Uterus (tissue), 4 donors: ENCODE results near the gene AGFG1. TPM values are rescaled to one million over a fixed set of nuclear protein-coding genes. Genes with fewer than 3 reads are reported as not detected.

Experiments
- DNase-seq, 2 donors: peaks; one replicate each; pipeline ENCODE4 v3.0.0-alpha.2; 2019 to 2020
- H3K27ac ChIP-seq, 2 donors: fragments of 200-600 bp; sonication (generic); 1 replicate in 1 of 2; 2 replicates in 1 of 2; pipeline ENCODE4 v1.5.1; 2016 to 2018
- H3K27me3 ChIP-seq, 2 donors: fragments of 200-600 bp; sonication (generic); one replicate each; pipeline ENCODE4 v1.5.1; 2018 to 2019; ENCODE audit warnings: control low read depth in 1 of 2
- H3K36me3 ChIP-seq, 2 donors: fragments of 200-600 bp; sonication (generic); one replicate each; pipeline ENCODE4 v1.5.1; 2019; ENCODE audit warnings: control low read depth in 1 of 2
- H3K4me1 ChIP-seq, 2 donors: fragments of 200-600 bp; sonication (generic); one replicate each; pipeline ENCODE4 v1.5.1; 2018 to 2019; ENCODE audit warnings: control low read depth in 1 of 2
- H3K4me3 ChIP-seq, 2 donors: fragments of 200-600 bp; sonication (generic); 1 replicate in 1 of 2; 2 replicates in 1 of 2; pipeline ENCODE4 v1.5.1; 2018 to 2019; ENCODE audit warnings: mild to moderate bottlenecking in 1 of 2
- H3K9me3 ChIP-seq, 2 donors: fragments of 200-600 bp; sonication (generic); one replicate each; pipeline ENCODE4 v1.5.1; 2019; ENCODE audit warnings: control low read depth in 1 of 2
- POLR2A ChIP-seq, 2 donors: fragments of 450-650 bp; IDR thresholded peaks; one replicate each; pipeline ENCODE4 v1.6.1; 2016; ENCODE audit warnings: antibody characterized with exemption in 2 of 2, mild to moderate bottlenecking in 1 of 2, moderate library complexity in 1 of 2
- intact Hi-C: fragments of 100-400 bp; cut with DNase I; formaldehyde crosslinking; loops from one replicate; pipeline ENCODE4 v1.15.1; 2023; ENCODE audit warnings: low total_unique reads
- total RNA-seq, 4 donors: library from RNA; depleted of rRNA in 3 of 4; stranded (reverse); fragments of >200 nt in 3 of 4; gene quantifications; one replicate each; pipeline versions ENCODE4 v1.1.0 to v1.2.4, GENCODE V29; 2014 to 2023
- TF ChIP-seq, protein P1 (sequence below), 4 experiments: fragments of 200-600 bp in 2 of 4; fragments of 450-650 bp in 2 of 4; sonication (generic) in 2 of 4; IDR thresholded peaks; one replicate each; pipeline ENCODE4 v1.5.1; 2016 to 2019; ENCODE audit warnings: antibody characterized with exemption in 4 of 4, mild to moderate bottlenecking in 2 of 4, moderate library complexity in 1 of 4
- donor health status: DM: yes; HTN: yes; CAD: no.

Gene AGFG1
- total RNA-seq, 4 donors from 2014 or later: 17.6 to 60.4 (median 29.9) TPM

DNA sequence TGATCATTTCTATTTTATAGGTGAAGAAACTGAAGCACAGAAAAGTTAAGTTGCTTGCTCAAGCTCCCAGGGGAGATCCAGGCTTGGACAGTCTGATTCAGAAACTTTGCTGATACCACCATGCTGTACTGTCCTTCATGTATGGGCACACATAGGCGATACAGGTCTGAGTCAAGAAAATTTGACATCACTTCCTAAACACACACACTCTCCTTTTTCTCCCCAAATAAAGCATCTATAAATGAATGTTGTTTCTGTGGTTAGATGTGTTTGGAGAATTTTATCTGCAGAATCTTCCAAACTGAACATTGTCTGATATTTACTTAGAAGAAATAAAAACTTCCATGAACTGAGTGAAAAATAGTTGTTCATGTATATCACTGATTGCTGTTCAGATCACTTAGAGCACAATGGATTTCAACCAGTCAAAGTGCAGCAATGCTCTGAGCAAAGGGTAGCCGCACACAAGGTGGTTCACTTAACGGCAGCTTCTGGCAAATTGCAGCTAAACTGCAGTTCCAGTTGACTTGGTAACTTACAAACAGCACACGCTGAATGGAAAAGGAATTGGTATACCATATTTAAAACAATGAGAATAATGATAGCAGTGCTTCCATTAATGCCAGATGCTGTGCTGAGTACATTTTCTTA lies 10.0 kb upstream of the AGFG1 start:
- Histone ChIP-seq H3K36me3 (no peaks in the 10 kb centered on the region), H3K4me1 (no peaks in the 10 kb centered on the region), H3K9me3 (no peaks in the 10 kb centered on the region), H3K27ac (no peak overlapping the region), H3K4me3 (no peak overlapping the region), H3K27me3 (no peaks in the 10 kb centered on the region)
- intact Hi-C loops: no loop called here
- DNase-seq: no peak
- no peak for TF ChIP-seq POLR2A (IDR thresholded peaks at IDR 0.05)
- TF ChIP-seq, protein P1, sequence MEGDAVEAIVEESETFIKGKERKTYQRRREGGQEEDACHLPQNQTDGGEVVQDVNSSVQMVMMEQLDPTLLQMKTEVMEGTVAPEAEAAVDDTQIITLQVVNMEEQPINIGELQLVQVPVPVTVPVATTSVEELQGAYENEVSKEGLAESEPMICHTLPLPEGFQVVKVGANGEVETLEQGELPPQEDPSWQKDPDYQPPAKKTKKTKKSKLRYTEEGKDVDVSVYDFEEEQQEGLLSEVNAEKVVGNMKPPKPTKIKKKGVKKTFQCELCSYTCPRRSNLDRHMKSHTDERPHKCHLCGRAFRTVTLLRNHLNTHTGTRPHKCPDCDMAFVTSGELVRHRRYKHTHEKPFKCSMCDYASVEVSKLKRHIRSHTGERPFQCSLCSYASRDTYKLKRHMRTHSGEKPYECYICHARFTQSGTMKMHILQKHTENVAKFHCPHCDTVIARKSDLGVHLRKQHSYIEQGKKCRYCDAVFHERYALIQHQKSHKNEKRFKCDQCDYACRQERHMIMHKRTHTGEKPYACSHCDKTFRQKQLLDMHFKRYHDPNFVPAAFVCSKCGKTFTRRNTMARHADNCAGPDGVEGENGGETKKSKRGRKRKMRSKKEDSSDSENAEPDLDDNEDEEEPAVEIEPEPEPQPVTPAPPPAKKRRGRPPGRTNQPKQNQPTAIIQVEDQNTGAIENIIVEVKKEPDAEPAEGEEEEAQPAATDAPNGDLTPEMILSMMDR (IDR thresholded peaks at IDR 0.05): no peak

DNA sequence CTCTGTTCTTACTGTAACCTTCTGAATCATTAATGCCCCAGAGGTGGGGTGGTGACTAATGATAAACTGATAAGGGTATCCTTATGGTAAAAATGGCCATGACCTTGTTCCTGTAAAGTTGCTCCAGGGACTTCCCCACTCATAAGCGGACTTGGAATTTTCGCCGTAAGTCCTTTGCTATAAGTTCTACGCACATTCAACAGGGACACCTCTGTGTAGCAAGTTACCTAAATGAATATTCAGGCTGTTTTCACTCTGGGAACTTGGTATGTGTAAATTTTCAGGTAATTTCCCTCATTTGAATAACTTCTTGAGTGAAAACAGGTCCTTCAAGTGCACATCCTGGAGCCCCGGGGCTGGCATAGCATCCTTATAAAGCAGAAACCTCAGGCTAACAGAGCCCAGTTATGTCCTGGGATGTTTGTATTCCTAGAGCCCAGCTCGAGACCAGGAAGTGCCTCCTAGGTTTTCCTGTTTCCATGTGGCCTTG lies 9.4 kb upstream of the AGFG1 start:
- H3K4me1 ChIP-seq: no peaks in the 10 kb centered on the region
- H3K4me3 ChIP-seq: no peak overlapping the region
- TF ChIP-seq, protein P1 (IDR thresholded peaks at IDR 0.05): no peak
- no peak for TF ChIP-seq POLR2A (IDR thresholded peaks at IDR 0.05)
- H3K9me3 ChIP-seq: no peaks in the 10 kb centered on the region
- no peak for DNase-seq
- H3K27ac ChIP-seq: no peak overlapping the region
- no peaks in the 10 kb centered on the region for H3K27me3 ChIP-seq
- intact Hi-C loops: no loop called here
- no peaks in the 10 kb centered on the region for H3K36me3 ChIP-seq

- TF ChIP-seq, protein P1 (IDR thresholded peaks at IDR 0.05): no peak
- no peak for TF ChIP-seq POLR2A (IDR thresholded peaks at IDR 0.05)
- intact Hi-C loops: no loop called here
- Histone ChIP-seq H3K4me1 (no peaks in the 10 kb centered on the region), H3K36me3 (no peaks in the 10 kb centered on the region), H3K27me3 (no peaks in the 10 kb centered on the region), H3K9me3 (no peaks in the 10 kb centered on the region), H3K4me3 (no peak overlapping the region), H3K27ac (no peak overlapping the region)
- DNase-seq: no peak
These were observed 8.7 kb upstream of the AGFG1 start for GRCh38 chr2:227462972-227463931.

- TF ChIP-seq, protein P1 (IDR thresholded peaks at IDR 0.05): no peak
- TF ChIP-seq POLR2A (IDR thresholded peaks at IDR 0.05): no peak
- H3K9me3 ChIP-seq: no peaks in the 10 kb centered on the region
- no peak overlapping the region for H3K4me3 ChIP-seq
- H3K27me3 ChIP-seq: no peaks in the 10 kb centered on the region
- no peak for DNase-seq
- intact Hi-C loops: no loop called here
- H3K27ac ChIP-seq: no peak overlapping the region
- no peaks in the 10 kb centered on the region for H3K4me1 ChIP-seq
- H3K36me3 ChIP-seq: no peaks in the 10 kb centered on the region
These were observed 7.6 kb upstream of the AGFG1 start for GRCh38 chr2:227464361-227464760.

DNA sequence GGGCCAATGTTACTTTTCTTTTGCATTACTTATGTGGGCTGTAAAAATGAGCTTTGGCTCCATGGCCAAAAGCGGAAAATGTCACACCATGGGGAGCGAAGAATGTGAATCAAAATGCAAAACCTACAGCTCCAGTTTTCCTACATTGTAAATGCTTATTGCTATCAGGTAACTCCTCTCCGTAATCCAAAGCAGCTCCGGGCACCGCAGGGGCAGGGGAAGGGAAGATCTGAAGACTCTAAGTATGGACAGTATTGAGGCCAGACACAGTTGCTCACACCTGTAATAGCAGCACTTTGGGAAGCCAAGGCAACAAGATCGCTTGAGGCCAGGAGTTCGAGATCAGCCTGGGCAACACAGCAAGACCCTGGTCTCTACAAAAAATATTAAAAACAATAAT lies 7.1 kb upstream of the AGFG1 start:
- no peak overlapping the region for H3K4me3 ChIP-seq
- H3K4me1 ChIP-seq: no peaks in the 10 kb centered on the region
- no peaks in the 10 kb centered on the region for H3K27me3 ChIP-seq
- no peak overlapping the region for H3K27ac ChIP-seq
- H3K36me3 ChIP-seq: no peaks in the 10 kb centered on the region
- DNase-seq: no peak
- intact Hi-C loops: no loop called here
- TF ChIP-seq, protein P1 (IDR thresholded peaks at IDR 0.05): no peak
- no peak for TF ChIP-seq POLR2A (IDR thresholded peaks at IDR 0.05)
- no peaks in the 10 kb centered on the region for H3K9me3 ChIP-seq
